ENCODE results near the gene RNF144A. TPM values are rescaled to one million over a fixed set of nuclear protein-coding genes. Genes with fewer than 3 reads are reported as not detected.

The RNF144A gene
- total and polyA plus RNA-seq, 2 donors (not counting 1 experiment from before 2014, with no cell fraction given), result 1.2 to 1.6 TPM

DNA sequence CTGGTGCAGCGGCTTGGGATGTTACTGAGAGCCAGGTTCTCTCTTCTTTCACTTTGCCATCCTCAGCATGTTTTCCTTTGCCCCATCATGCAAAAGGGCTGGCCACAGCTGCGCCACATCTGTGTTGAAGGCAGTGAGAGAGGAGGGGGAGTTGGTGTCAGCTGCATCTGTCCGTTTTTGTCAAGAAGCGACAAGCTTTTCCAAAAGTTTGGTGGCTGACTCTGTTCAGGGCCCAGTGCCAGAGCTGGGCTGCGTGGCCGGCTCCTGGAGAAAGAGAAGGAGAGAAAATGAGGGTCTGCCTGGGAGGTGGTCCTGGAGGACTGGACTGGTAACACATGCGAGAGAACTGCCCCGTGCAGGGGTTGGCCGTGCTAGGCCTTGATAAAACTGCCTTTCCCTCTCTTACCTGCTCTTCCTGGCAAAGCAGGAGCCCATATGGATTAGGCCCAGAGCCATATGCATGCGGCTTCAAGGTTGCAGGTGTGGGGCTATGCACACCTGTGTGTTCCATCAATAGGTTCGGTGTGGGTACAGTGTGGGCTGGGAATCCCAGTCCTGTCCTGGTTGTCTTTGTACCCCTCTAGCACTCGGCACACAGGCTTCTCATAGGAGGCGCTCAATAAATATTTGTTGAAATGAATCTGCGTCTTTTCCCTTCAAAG is 9.0 kb downstream of the RNF144A start:
- H3K9me3 ChIP-seq (ENCODE audit: control extremely low read depth in 1 of 3, control insufficient read depth in 2 of 3, insufficient read depth in 1 of 3, low read length in 2 of 3), result peaks cover 0 to 10% (median 0%) of the 10 kb centered on the region in 3 donors
- ATAC-seq (ENCODE audit: low read depth) (no peak), DNase-seq (no peak)
- ChIA-PET CTCF (no interaction called here), POLR2A (no interaction called here)
- H2AFZ ChIP-seq (ENCODE audit: insufficient read depth, low read depth, low read length, poor library complexity, severe bottlenecking), result no peak overlapping the region
- no peak overlapping the region for H3K4me3 Mint-ChIP-seq
- intact Hi-C loops (cut with micrococcal nuclease), result no loop called here
- H3K4me3 ChIP-seq (ENCODE audit: control extremely low read depth in 1 of 5, extremely low read depth in 1 of 5, insufficient read depth in 1 of 5, low read depth in 2 of 5, low read length in 4 of 5), result no peak overlapping the region
- 79% methylated on average over 11 of the region's 14 CpGs for WGBS (ENCODE audit: insufficient coverage)
- H3K27me3 ChIP-seq (replicated peaks in 1 of 4; ENCODE audit: control extremely low read depth in 1 of 4, control insufficient read depth in 3 of 4, insufficient read depth in 4 of 4, low read length in 3 of 4), result no peaks in the 10 kb centered on the region
- H3K27ac Mint-ChIP-seq, result no peak overlapping the region
- TF ChIP-seq, protein P1, sequence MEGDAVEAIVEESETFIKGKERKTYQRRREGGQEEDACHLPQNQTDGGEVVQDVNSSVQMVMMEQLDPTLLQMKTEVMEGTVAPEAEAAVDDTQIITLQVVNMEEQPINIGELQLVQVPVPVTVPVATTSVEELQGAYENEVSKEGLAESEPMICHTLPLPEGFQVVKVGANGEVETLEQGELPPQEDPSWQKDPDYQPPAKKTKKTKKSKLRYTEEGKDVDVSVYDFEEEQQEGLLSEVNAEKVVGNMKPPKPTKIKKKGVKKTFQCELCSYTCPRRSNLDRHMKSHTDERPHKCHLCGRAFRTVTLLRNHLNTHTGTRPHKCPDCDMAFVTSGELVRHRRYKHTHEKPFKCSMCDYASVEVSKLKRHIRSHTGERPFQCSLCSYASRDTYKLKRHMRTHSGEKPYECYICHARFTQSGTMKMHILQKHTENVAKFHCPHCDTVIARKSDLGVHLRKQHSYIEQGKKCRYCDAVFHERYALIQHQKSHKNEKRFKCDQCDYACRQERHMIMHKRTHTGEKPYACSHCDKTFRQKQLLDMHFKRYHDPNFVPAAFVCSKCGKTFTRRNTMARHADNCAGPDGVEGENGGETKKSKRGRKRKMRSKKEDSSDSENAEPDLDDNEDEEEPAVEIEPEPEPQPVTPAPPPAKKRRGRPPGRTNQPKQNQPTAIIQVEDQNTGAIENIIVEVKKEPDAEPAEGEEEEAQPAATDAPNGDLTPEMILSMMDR (IDR thresholded peaks at IDR 0.05), result no peak
- no peak for TF ChIP-seq EZH2 (IDR thresholded peaks at IDR 0.05; ENCODE audit: borderline replicate concordance, insufficient read depth, low read depth, low read length, poor library complexity, severe bottlenecking)
- H3K4me1 Mint-ChIP-seq, result peaks cover 10% of the 10 kb centered on the region
- H3K79me2 ChIP-seq (ENCODE audit: control insufficient read depth, insufficient read depth, low read length), result peaks cover 4% of the 10 kb centered on the region
- H3K9ac ChIP-seq (ENCODE audit: low read length), result no peak overlapping the region
- peaks cover 0 to 4% of the 10 kb centered on the region in 2 donors for H3K4me1 ChIP-seq (ENCODE audit: control insufficient read depth in 2 of 2, insufficient read depth in 2 of 2, low read length in 2 of 2)
- no peaks in the 10 kb centered on the region for H3K27me3 Mint-ChIP-seq
- no peaks in the 10 kb centered on the region for H3K36me3 ChIP-seq (replicated peaks in 1 of 2; ENCODE audit: control extremely low read depth in 1 of 2, control insufficient read depth in 1 of 2, extremely low read depth in 1 of 2, insufficient read depth in 2 of 2, low read length in 1 of 2)
- peaks cover 4% of the 10 kb centered on the region for H3K9me3 Mint-ChIP-seq (ENCODE audit: insufficient read depth)
- H3K4me2 ChIP-seq (replicated peaks; ENCODE audit: low read depth, low read length, poor library complexity, severe bottlenecking), result no peak overlapping the region
- no peaks in the 10 kb centered on the region for H4K20me1 ChIP-seq (ENCODE audit: control insufficient read depth, insufficient read depth, low read length, poor library complexity, severe bottlenecking)
- no peak overlapping the region for H3K27ac ChIP-seq (ENCODE audit: low read length in 2 of 2)

DNA sequence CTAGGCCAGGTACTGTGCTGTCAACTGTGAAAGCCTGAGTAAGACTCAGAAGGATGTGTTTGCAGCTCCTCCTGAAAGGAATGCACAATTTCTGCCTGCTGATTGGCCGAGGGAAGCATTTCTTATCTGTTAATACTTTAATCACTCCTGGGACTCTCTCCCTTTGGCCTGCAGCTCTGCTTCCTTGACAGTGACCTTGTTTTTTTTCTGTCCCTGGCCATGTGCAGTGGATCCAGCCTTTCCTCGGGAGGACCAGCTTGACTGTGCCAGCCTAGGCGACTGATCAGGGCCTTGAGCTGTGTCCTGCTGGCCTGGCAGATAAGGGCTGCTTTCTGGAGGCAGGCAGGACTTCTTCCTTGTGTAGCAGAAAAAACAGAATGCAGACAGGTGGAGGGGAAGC is 10.0 kb downstream of the RNF144A start:
- intact Hi-C loops (cut with micrococcal nuclease), result no loop called here
- ChIA-PET POLR2A (no interaction called here), CTCF (no interaction called here)
- H3K4me1 ChIP-seq (ENCODE audit: control insufficient read depth in 2 of 2, insufficient read depth in 2 of 2, low read length in 2 of 2), result peaks cover 0 to 4% of the 10 kb centered on the region in 2 donors
- H3K27me3 ChIP-seq (replicated peaks in 1 of 4; ENCODE audit: control extremely low read depth in 1 of 4, control insufficient read depth in 3 of 4, insufficient read depth in 4 of 4, low read length in 3 of 4), result no peaks in the 10 kb centered on the region
- no peak overlapping the region for H2AFZ ChIP-seq (ENCODE audit: insufficient read depth, low read depth, low read length, poor library complexity, severe bottlenecking)
- H3K79me2 ChIP-seq (ENCODE audit: control insufficient read depth, insufficient read depth, low read length), result peaks cover 4% of the 10 kb centered on the region
- peaks cover 4% of the 10 kb centered on the region for H3K9me3 Mint-ChIP-seq (ENCODE audit: insufficient read depth)
- no peak overlapping the region for H3K4me2 ChIP-seq (replicated peaks; ENCODE audit: low read depth, low read length, poor library complexity, severe bottlenecking)
- H3K36me3 ChIP-seq (replicated peaks in 1 of 2; ENCODE audit: control extremely low read depth in 1 of 2, control insufficient read depth in 1 of 2, extremely low read depth in 1 of 2, insufficient read depth in 2 of 2, low read length in 1 of 2), result no peaks in the 10 kb centered on the region
- WGBS (ENCODE audit: insufficient coverage), result 81% methylated on average over 2 of the region's 3 CpGs
- no peak for DNase-seq
- no peak overlapping the region for H3K27ac Mint-ChIP-seq
- no peak for ATAC-seq (ENCODE audit: low read depth)
- peaks cover 0 to 10% (median 0%) of the 10 kb centered on the region in 3 donors for H3K9me3 ChIP-seq (ENCODE audit: control extremely low read depth in 1 of 3, control insufficient read depth in 2 of 3, insufficient read depth in 1 of 3, low read length in 2 of 3)
- no peak overlapping the region for H3K4me3 ChIP-seq (ENCODE audit: control extremely low read depth in 1 of 5, extremely low read depth in 1 of 5, insufficient read depth in 1 of 5, low read depth in 2 of 5, low read length in 4 of 5)
- no peak overlapping the region for H3K9ac ChIP-seq (ENCODE audit: low read length)
- H3K4me3 Mint-ChIP-seq, result no peak overlapping the region
- H4K20me1 ChIP-seq (ENCODE audit: control insufficient read depth, insufficient read depth, low read length, poor library complexity, severe bottlenecking), result no peaks in the 10 kb centered on the region
- no peak overlapping the region for H3K27ac ChIP-seq (ENCODE audit: low read length in 2 of 2)
- H3K4me1 Mint-ChIP-seq, result peaks cover 9% of the 10 kb centered on the region
- H3K27me3 Mint-ChIP-seq, result no peaks in the 10 kb centered on the region
- TF ChIP-seq, protein P1 (IDR thresholded peaks at IDR 0.05), result no peak
- no peak for TF ChIP-seq EZH2 (IDR thresholded peaks at IDR 0.05; ENCODE audit: borderline replicate concordance, insufficient read depth, low read depth, low read length, poor library complexity, severe bottlenecking)
